Caco-2 (cell line): ENCODE data around the gene MPO. TPM values are rescaled to one million over a fixed set of nuclear protein-coding genes. Genes with fewer than 3 reads are reported as not detected.
A peak's percentile ranks its signal among the peaks of the same experiment; 100 is the strongest.

ENCODE experiments used
- BruUV-seq: library from RNA; stranded (reverse); fragments of 400-500 nt; replicated peaks from 2 replicates; lab custom pipeline; 2021; lab: Mats Ljungman, UMichigan
- CTCF ChIA-PET: fragments of 300-600 bp; sonication (Branson Sonifier 250); formaldehyde crosslinking; loops from one replicate; lab custom pipeline; 2022; ENCODE audit warnings: antibody characterized with exemption; lab: Charles Lee
- POLR2A ChIA-PET: fragments of 300-600 bp; sonication (Branson Sonifier 250); formaldehyde crosslinking; loops from one replicate; lab custom pipeline; 2022; ENCODE audit warnings: antibody characterized with exemption; lab: Charles Lee
- DNase-seq, 2 experiments: peaks; one replicate each; pipeline versions ENCODE4 v3.0.0 to v3.0.0-alpha.2; 2020 to 2022
- H3K27me3 ChIP-seq: replicated peaks from 2 replicates; pipeline ENCODE4 v1.6.0; 2011; ENCODE audit warnings: low read length; ENCODE audit not compliant: control insufficient read depth, insufficient read depth
- H3K36me3 ChIP-seq: 2 replicates; pipeline ENCODE4 v1.5.1; 2011; ENCODE audit warnings: low read length; ENCODE audit not compliant: control insufficient read depth, insufficient read depth
- H3K4me1 ChIP-seq: fragments of 250-450 bp; sonication (Bioruptor Pico); 2 replicates; pipeline ENCODE4 v1.5.1; 2020; ENCODE audit warnings: mild to moderate bottlenecking
- H3K4me3 ChIP-seq: 2 replicates; pipeline ENCODE4 v1.5.1; 2011; ENCODE audit warnings: low read depth, mild to moderate bottlenecking, control low read depth, low read length
- H3K9me3 ChIP-seq: fragments of 250-450 bp; sonication (Bioruptor Pico); 2 replicates; pipeline ENCODE4 v1.5.1; 2020; ENCODE audit warnings: mild to moderate bottlenecking, moderate library complexity
- H3K27ac Mint-ChIP-seq: one replicate; pipeline ENCODE4 v1.8.0; 2022; ENCODE audit warnings: mixed read lengths; ENCODE audit not compliant: unreplicated experiment
- H3K27me3 Mint-ChIP-seq: one replicate; pipeline ENCODE4 v1.8.0; 2022; ENCODE audit warnings: mixed read lengths; ENCODE audit not compliant: insufficient read depth, unreplicated experiment
- H3K36me3 Mint-ChIP-seq: one replicate; pipeline ENCODE4 v1.8.0; 2022; ENCODE audit warnings: mild to moderate bottlenecking, mixed read lengths; ENCODE audit not compliant: insufficient read depth, unreplicated experiment
- H3K4me1 Mint-ChIP-seq: one replicate; pipeline ENCODE4 v1.8.0; 2022; ENCODE audit warnings: low read depth, mixed read lengths; ENCODE audit not compliant: unreplicated experiment
- H3K4me3 Mint-ChIP-seq: one replicate; pipeline ENCODE4 v1.8.0; 2022; ENCODE audit warnings: mild to moderate bottlenecking, moderate library complexity, mixed read lengths; ENCODE audit not compliant: unreplicated experiment
- H3K9me3 Mint-ChIP-seq: one replicate; pipeline ENCODE4 v1.8.0; 2022; ENCODE audit warnings: mixed read lengths; ENCODE audit not compliant: unreplicated experiment
- CTCF ChIP-seq, 2 experiments: fragments of 200-600 bp in 1 of 2; IDR thresholded peaks; 1 replicate in 1 of 2; 2 replicates in 1 of 2; pipeline versions ENCODE4 v1.5.1 to v1.8.0; 2011 to 2022; ENCODE audit warnings: antibody characterized with exemption in 1 of 2, control low read depth in 1 of 2, inconsistent platforms in 1 of 2, low read depth in 1 of 2, low read length in 1 of 2, mild to moderate bottlenecking in 1 of 2, moderate library complexity in 1 of 2; ENCODE audit not compliant: insufficient read depth in 1 of 2, severe bottlenecking in 1 of 2, unreplicated experiment in 1 of 2
- intact Hi-C: fragments of 100-400 bp; cut with micrococcal nuclease; formaldehyde crosslinking; loops from one replicate; pipeline ENCODE4 v1.10.0; 2022; ENCODE audit not compliant: unreplicated experiment
- total RNA-seq: library from RNA; stranded (reverse); gene quantifications from 2 replicates; pipeline ENCODE4 v1.2.3, GENCODE V29; 2022

The MPO gene
- total RNA-seq, 1 experiment from 2014 or later, result 0.23 TPM

- Mint-ChIP-seq H3K27ac (no peak overlapping the region), H3K4me1 (peaks cover 5% of the 10 kb centered on the region), H3K27me3 (no peaks in the 10 kb centered on the region), H3K36me3 (no peaks in the 10 kb centered on the region), H3K9me3 (no peaks in the 10 kb centered on the region), H3K4me3 (no peak overlapping the region)
- Histone ChIP-seq H3K4me3 (no peak overlapping the region), H3K27me3 (no peaks in the 10 kb centered on the region), H3K4me1 (no peaks in the 10 kb centered on the region), H3K36me3 (no peaks in the 10 kb centered on the region), H3K9me3 (no peaks in the 10 kb centered on the region)
- DNase-seq, result no peak
- BruUV-seq, result no TSS peak
- CTCF ChIA-PET, result interaction anchor here (0.8 to 2.1 kb wide), 5 partner anchors 11 to 135 kb away, joined by 3 to 11 read pairs (median 5); partner anchors contain the start of genes MPO and RNF43
- POLR2A ChIA-PET, result no interaction called here
- intact Hi-C loops, result loop anchor here (1.0 kb wide), 1 partner anchor 142 kb away; no protein-coding TSS in a partner anchor
- TF ChIP-seq CTCF (IDR thresholded peaks at IDR 0.05; ENCODE audit: insufficient read depth in 1 of 2, low read depth in 1 of 2, low read length in 1 of 2, severe bottlenecking in 1 of 2, unreplicated experiment in 1 of 2), result no peak
These were observed 24.2 kb upstream of the MPO start for GRCh38 chr17:58304750-58305486.

GRCh38 chr17:58303971-58304749, 23.4 kb upstream of the MPO start:
- peak; percentile 69 to 76 for DNase-seq
- H3K27ac Mint-ChIP-seq, result no peak overlapping the region
- H3K36me3 Mint-ChIP-seq, result no peaks in the 10 kb centered on the region
- TF ChIP-seq CTCF (IDR thresholded peaks at IDR 0.05; ENCODE audit: insufficient read depth in 1 of 2, low read depth in 1 of 2, low read length in 1 of 2, severe bottlenecking in 1 of 2, unreplicated experiment in 1 of 2), result peak; percentile 85 to 91
- peaks cover 5% of the 10 kb centered on the region for H3K4me1 Mint-ChIP-seq
- no peak overlapping the region for H3K4me3 Mint-ChIP-seq
- POLR2A ChIA-PET, result no interaction called here
- H3K27me3 ChIP-seq, result no peaks in the 10 kb centered on the region
- H3K27me3 Mint-ChIP-seq, result no peaks in the 10 kb centered on the region
- no TSS peak for BruUV-seq
- no peaks in the 10 kb centered on the region for H3K9me3 ChIP-seq
- H3K4me1 ChIP-seq, result no peaks in the 10 kb centered on the region
- no peak overlapping the region for H3K4me3 ChIP-seq
- no peaks in the 10 kb centered on the region for H3K9me3 Mint-ChIP-seq
- intact Hi-C loops, result loop anchor here (1.0 kb wide), 1 partner anchor 143 kb away; no protein-coding TSS in a partner anchor
- H3K36me3 ChIP-seq, result no peaks in the 10 kb centered on the region
- CTCF ChIA-PET, result interaction anchor here (0.7 to 2.1 kb wide), 6 partner anchors 12 to 113 kb away, joined by 3 to 8 read pairs (median 3); partner anchors contain the start of gene RNF43

- ChIA-PET CTCF (interaction anchor here (1.2 to 1.6 kb wide), 2 partner anchors 12 to 14 kb away, joined by 3 to 5 read pairs; no protein-coding TSS in a partner anchor), POLR2A (no interaction called here)
- H3K4me1 ChIP-seq, result no peaks in the 10 kb centered on the region
These were observed 22.3 kb upstream of the MPO start for GRCh38 chr17:58302919-58303585.

More at GRCh38 chr17:58302919-58303585, 22.3 kb upstream of the MPO start:
- H3K4me3 ChIP-seq, result no peak overlapping the region
- no peaks in the 10 kb centered on the region for H3K36me3 ChIP-seq
- Mint-ChIP-seq H3K9me3 (no peaks in the 10 kb centered on the region), H3K36me3 (no peaks in the 10 kb centered on the region), H3K27ac (no peak overlapping the region), H3K4me3 (no peak overlapping the region), H3K4me1 (peaks cover 5% of the 10 kb centered on the region), H3K27me3 (no peaks in the 10 kb centered on the region)
- no peak for TF ChIP-seq CTCF (IDR thresholded peaks at IDR 0.05; ENCODE audit: insufficient read depth in 1 of 2, low read depth in 1 of 2, low read length in 1 of 2, severe bottlenecking in 1 of 2, unreplicated experiment in 1 of 2)
- H3K9me3 ChIP-seq, result no peaks in the 10 kb centered on the region
- BruUV-seq, result no TSS peak
- intact Hi-C loops, result no loop called here
- DNase-seq, result no peak
- H3K27me3 ChIP-seq, result no peaks in the 10 kb centered on the region
